H9 (cell line): ENCODE measurements around the gene PNLDC1. TPM values are rescaled to one million over a fixed set of nuclear protein-coding genes. Genes with fewer than 3 reads are reported as not detected.

Experiments
- DNase-seq: peaks from one replicate; pipeline ENCODE4 v3.0.0-alpha.2; 2017
- H2AFZ ChIP-seq: one replicate; pipeline ENCODE4 v1.6.1; 2013; ENCODE audit warnings: mild to moderate bottlenecking, low read length, control low read depth, moderate library complexity
- H2AK5ac ChIP-seq: 2 replicates; pipeline ENCODE4 v1.6.1; 2013; ENCODE audit warnings: low read length, control low read depth, mixed read lengths; ENCODE audit not compliant: insufficient read length
- H2BK120ac ChIP-seq: one replicate; pipeline ENCODE4 v1.6.1; 2013; ENCODE audit warnings: low read depth, mild to moderate bottlenecking, low read length, control low read depth, inconsistent platforms; ENCODE audit not compliant: poor library complexity, severe bottlenecking
- H2BK12ac ChIP-seq: 2 replicates; pipeline ENCODE4 v1.6.1; 2013; ENCODE audit warnings: low read length, control low read depth, mixed read lengths, low read depth; ENCODE audit not compliant: insufficient read length
- H2BK15ac ChIP-seq: 2 replicates; pipeline ENCODE4 v1.6.1; 2013; ENCODE audit warnings: low read depth, low read length, control low read depth
- H2BK20ac ChIP-seq: one replicate; pipeline ENCODE4 v1.6.1; 2013; ENCODE audit warnings: low read depth, mild to moderate bottlenecking, low read length, control low read depth, inconsistent platforms; ENCODE audit not compliant: poor library complexity, severe bottlenecking
- H2BK5ac ChIP-seq: 2 replicates; pipeline ENCODE4 v1.6.1; 2013; ENCODE audit warnings: low read length, control low read depth, mixed read lengths; ENCODE audit not compliant: insufficient read length
- H3K14ac ChIP-seq: 2 replicates; pipeline ENCODE4 v1.6.1; 2013; ENCODE audit warnings: low read length, control low read depth; ENCODE audit not compliant: insufficient read depth
- H3K18ac ChIP-seq: 2 replicates; pipeline ENCODE4 v1.6.1; 2013; ENCODE audit warnings: low read depth, mild to moderate bottlenecking, mixed read lengths, low read length, control low read depth; ENCODE audit not compliant: insufficient read length
- H3K23ac ChIP-seq: 2 replicates; pipeline ENCODE4 v1.6.1; 2013; ENCODE audit warnings: low read length, control low read depth, mixed read lengths, low read depth; ENCODE audit not compliant: insufficient read length
- H3K23me2 ChIP-seq: 2 replicates; pipeline ENCODE4 v1.6.1; 2013; ENCODE audit warnings: low read depth, mild to moderate bottlenecking, mixed read lengths, low read length, control low read depth; ENCODE audit not compliant: insufficient read length, poor library complexity, severe bottlenecking
- H3K27ac ChIP-seq: 2 replicates; pipeline ENCODE4 v1.5.1; 2013; ENCODE audit warnings: low read length, control low read depth, mixed read lengths, low read depth; ENCODE audit not compliant: insufficient read length
- H3K27me3 ChIP-seq: 2 replicates; pipeline ENCODE4 v1.6.1; 2013; ENCODE audit warnings: low read length, control low read depth, inconsistent platforms; ENCODE audit not compliant: insufficient read depth
- H3K4ac ChIP-seq: 2 replicates; pipeline ENCODE4 v1.6.1; 2013; ENCODE audit warnings: low read depth, mild to moderate bottlenecking, control low read depth, inconsistent platforms, low read length, moderate library complexity
- H3K4me1 ChIP-seq: 2 replicates; pipeline ENCODE4 v1.6.1; 2013; ENCODE audit warnings: low read length, control low read depth, inconsistent platforms; ENCODE audit not compliant: insufficient read depth
- H3K4me2 ChIP-seq: 2 replicates; pipeline ENCODE4 v1.6.1; 2013; ENCODE audit warnings: low read length, control low read depth, mixed read lengths; ENCODE audit not compliant: insufficient read length, insufficient read depth
- H3K56ac ChIP-seq: 2 replicates; pipeline ENCODE4 v1.6.1; 2013; ENCODE audit warnings: low read depth, mild to moderate bottlenecking, mixed read lengths, low read length, control low read depth; ENCODE audit not compliant: insufficient read length
- H3K79me1 ChIP-seq: 2 replicates; pipeline ENCODE4 v1.6.1; 2013; ENCODE audit warnings: low read depth, mild to moderate bottlenecking, moderate library complexity, low read length, control low read depth, inconsistent platforms; ENCODE audit not compliant: insufficient read depth, poor library complexity, severe bottlenecking
- H3K79me2 ChIP-seq: 2 replicates; pipeline ENCODE4 v1.6.1; 2013; ENCODE audit warnings: low read length, control low read depth, inconsistent platforms; ENCODE audit not compliant: insufficient read depth
- H3K9ac ChIP-seq: 2 replicates; pipeline ENCODE4 v1.6.1; 2013; ENCODE audit warnings: low read length, control low read depth, mixed read lengths; ENCODE audit not compliant: insufficient read length; ENCODE audit errors: extremely low read depth
- H3K9me3 ChIP-seq: one replicate; pipeline ENCODE4 v1.6.1; 2013; ENCODE audit warnings: low read depth, low read length, inconsistent platforms; ENCODE audit not compliant: control insufficient read depth
- H3T11ph ChIP-seq: one replicate; pipeline ENCODE4 v1.6.1; 2013; ENCODE audit warnings: mild to moderate bottlenecking, low read length, control low read depth, inconsistent platforms
- H4K20me1 ChIP-seq: one replicate; pipeline ENCODE4 v1.6.1; 2013; ENCODE audit not compliant: control insufficient read depth, insufficient read length, insufficient read depth
- H4K5ac ChIP-seq: 2 replicates; pipeline ENCODE4 v1.6.1; 2013; ENCODE audit warnings: low read depth, mild to moderate bottlenecking, mixed read lengths, low read length, control low read depth; ENCODE audit not compliant: insufficient read length
- H4K8ac ChIP-seq: replicated peaks from 2 replicates; pipeline ENCODE4 v1.6.1; 2013; ENCODE audit warnings: low read length, control low read depth, mixed read lengths, low read depth; ENCODE audit not compliant: insufficient read length
- H4K91ac ChIP-seq: 2 replicates; pipeline ENCODE4 v1.6.1; 2013; ENCODE audit warnings: low read depth, mild to moderate bottlenecking, moderate library complexity, mixed read lengths, low read length, control low read depth; ENCODE audit not compliant: insufficient read length
- H3K27ac Mint-ChIP-seq, 3 experiments: 2 replicates in 2 of 3; 3 replicates in 1 of 3; pipeline ENCODE4 v1.8.0; 2020 to 2021; ENCODE audit warnings: mixed read lengths in 3 of 3, mild to moderate bottlenecking in 1 of 3, moderate library complexity in 1 of 3
- H3K27me3 Mint-ChIP-seq: 2 replicates; pipeline ENCODE4 v1.8.0; 2021; ENCODE audit warnings: low read depth, mild to moderate bottlenecking, moderate library complexity, mixed read lengths
- H3K36me3 Mint-ChIP-seq, 3 experiments: 2 replicates in 2 of 3; 3 replicates in 1 of 3; pipeline ENCODE4 v1.8.0; 2020 to 2021; ENCODE audit warnings: low read depth in 3 of 3, mixed read lengths in 3 of 3; ENCODE audit not compliant: insufficient read depth in 1 of 3
- H3K4me1 Mint-ChIP-seq, 2 experiments: 2 replicates each; pipeline ENCODE4 v1.8.0; 2020; ENCODE audit warnings: mixed read lengths in 2 of 2
- H3K4me3 Mint-ChIP-seq, 2 experiments: 2 replicates in 1 of 2; 3 replicates in 1 of 2; pipeline ENCODE4 v1.8.0; 2020 to 2021; ENCODE audit warnings: mild to moderate bottlenecking in 2 of 2, mixed read lengths in 2 of 2, moderate library complexity in 1 of 2
- H3K9me3 Mint-ChIP-seq, 2 experiments: 2 replicates in 1 of 2; 3 replicates in 1 of 2; pipeline ENCODE4 v1.8.0; 2020; ENCODE audit warnings: mild to moderate bottlenecking in 2 of 2, mixed read lengths in 2 of 2, moderate library complexity in 1 of 2
- CTCF ChIP-seq: fragments of 200-600 bp; sonication (generic); conservative IDR thresholded peaks from 3 replicates; pipeline ENCODE4 v1.8.0; 2021; ENCODE audit warnings: antibody characterized with exemption, mild to moderate bottlenecking
- WGBS: extraction: QIAGEN DNeasy Blood & Tissue Kit; methylation state at CpG from one replicate; pipeline ENCODE4 v1.1.7; 2013; ENCODE audit warnings: missing lambda C conversion rate, low lambda C conversion rate, mixed read lengths; ENCODE audit not compliant: insufficient read length; ENCODE audit errors: extremely low coverage; 5-methylcytosine and 5-hydroxymethylcytosine counted together
- total RNA-seq: library from RNA; stranded (reverse); gene quantifications from 2 replicates; pipeline ENCODE4 v1.2.1, GENCODE V29; 2021

The PNLDC1 gene
- total RNA-seq, 1 experiment from 2014 or later, result not detected

- Histone ChIP-seq H3K27me3 (no peaks in the 10 kb centered on the region), H3K56ac (no peak overlapping the region), H3K23me2 (no peaks in the 10 kb centered on the region), H2BK15ac (no peak overlapping the region), H2AFZ (no peak overlapping the region), H3K4me2 (no peak overlapping the region), H3K14ac (no peak overlapping the region), H4K5ac (no peak overlapping the region), H4K91ac (no peak overlapping the region), H3K18ac (no peak overlapping the region), H4K20me1 (no peaks in the 10 kb centered on the region), H3T11ph (no peak overlapping the region), H2AK5ac (no peak overlapping the region), H4K8ac (no peak overlapping the region), H3K4me1 (no peaks in the 10 kb centered on the region), H2BK120ac (no peak overlapping the region), H3K9ac (no peak overlapping the region), H2BK12ac (no peak overlapping the region), H2BK5ac (no peak overlapping the region), H3K4ac (no peak overlapping the region), H2BK20ac (no peak overlapping the region), H3K79me2 (no peaks in the 10 kb centered on the region), H3K79me1 (no peaks in the 10 kb centered on the region), H3K27ac (no peak overlapping the region), H3K9me3 (no peaks in the 10 kb centered on the region), H3K23ac (no peak overlapping the region)
- Mint-ChIP-seq H3K4me1 (peaks cover 18 to 22% of the 10 kb centered on the region in 2 experiments), H3K9me3 (no peaks in the 10 kb centered on the region), H3K27me3 (no peaks in the 10 kb centered on the region; the same call in none of the 2 replicates), H3K27ac (no peak overlapping the region), H3K36me3 (no peaks in the 10 kb centered on the region; a peak in 1 of 7 replicates), H3K4me3 (no peak overlapping the region)
- no peak for DNase-seq
- no peak for TF ChIP-seq CTCF
- no CpG with 5 or more reads among the region's 11 CpGs for WGBS
Measured at GRCh38 chr6:159821122-159821521, 21.0 kb downstream of the PNLDC1 start.
